OCI-LY7 (cell line): ENCODE measurements around the gene USP22. TPM values are rescaled to one million over a fixed set of nuclear protein-coding genes. Genes with fewer than 3 reads are reported as not detected.

Experiments
- BruUV-seq: library from RNA; stranded (reverse); fragments of 400-500 nt; replicated peaks from 2 replicates; lab custom pipeline; 2021; lab: Mats Ljungman, UMichigan
- CTCF ChIA-PET: fragments of 300-600 bp; sonication (Branson Sonifier 250); formaldehyde crosslinking; loops from one replicate; lab custom pipeline; 2022; ENCODE audit warnings: antibody characterized with exemption; ENCODE audit not compliant: unreplicated experiment; lab: Charles Lee
- POLR2A ChIA-PET: fragments of 300-600 bp; sonication (Branson Sonifier 250); formaldehyde crosslinking; loops from one replicate; lab custom pipeline; 2022; ENCODE audit warnings: antibody characterized with exemption; lab: Charles Lee
- DNase-seq: peaks from one replicate; pipeline ENCODE4 v3.0.0-alpha.2; 2015; ENCODE audit warnings: low spot score
- H2AFZ ChIP-seq: fragments of 200-600 bp; sonication (generic), shearing (Covaris generic); 2 replicates; pipeline ENCODE4 v1.6.1; 2014; ENCODE audit warnings: mild to moderate bottlenecking, antibody characterized with exemption, low read length, moderate library complexity
- H3K27ac ChIP-seq: fragments of 200-600 bp; sonication (generic); 2 replicates; pipeline ENCODE4 v1.5.1; 2014; ENCODE audit warnings: mixed run types, low read depth, mild to moderate bottlenecking, moderate library complexity, low read length, inconsistent platforms; ENCODE audit not compliant: poor library complexity, severe bottlenecking
- H3K36me3 ChIP-seq: fragments of 200-600 bp; sonication (generic); 2 replicates; pipeline ENCODE4 v1.6.1; 2014; ENCODE audit warnings: mild to moderate bottlenecking, antibody characterized with exemption, low read length, moderate library complexity, mixed read lengths; ENCODE audit not compliant: insufficient read depth
- H3K4me1 ChIP-seq: fragments of 200-600 bp; sonication (generic); 2 replicates; pipeline ENCODE4 v1.5.1; 2014; ENCODE audit warnings: mild to moderate bottlenecking, low read length; ENCODE audit not compliant: insufficient read depth, poor library complexity, severe bottlenecking
- H3K4me2 ChIP-seq: fragments of 200-600 bp; sonication (generic); 2 replicates; pipeline ENCODE4 v1.6.1; 2014; ENCODE audit warnings: mild to moderate bottlenecking, low read length
- H3K4me3 ChIP-seq: fragments of 200-600 bp; sonication (generic); 2 replicates; pipeline ENCODE4 v1.5.1; 2014; ENCODE audit warnings: mild to moderate bottlenecking, low read depth, low read length; ENCODE audit not compliant: poor library complexity, severe bottlenecking
- H3K79me2 ChIP-seq: fragments of 200-600 bp; sonication (generic); 2 replicates; pipeline ENCODE4 v1.6.1; 2016; ENCODE audit warnings: low read depth, mild to moderate bottlenecking, low read length, moderate library complexity, mixed read lengths; ENCODE audit not compliant: insufficient read depth
- H3K9me2 ChIP-seq: fragments of 200-600 bp; sonication (generic); 2 replicates; pipeline ENCODE4 v1.6.1; 2016; ENCODE audit warnings: mild to moderate bottlenecking, low read length, mixed read lengths; ENCODE audit not compliant: insufficient read depth
- H3K9me3 ChIP-seq: fragments of 200-600 bp; sonication (generic); 2 replicates; pipeline ENCODE4 v1.6.1; 2014; ENCODE audit warnings: mild to moderate bottlenecking, mixed run types, low read length, mixed read lengths
- H4K20me1 ChIP-seq: fragments of 200-600 bp; sonication (generic); 2 replicates; pipeline ENCODE4 v1.6.1; 2014; ENCODE audit warnings: mild to moderate bottlenecking, antibody characterized with exemption, low read length, moderate library complexity, mixed read lengths; ENCODE audit not compliant: insufficient read depth
- CTCF ChIP-seq: fragments of 200-600 bp; sonication (generic); conservative IDR thresholded peaks from 2 replicates; pipeline ENCODE4 v1.5.1; 2014; ENCODE audit warnings: mild to moderate bottlenecking, antibody characterized with exemption, low read length, moderate library complexity, mixed read lengths
- EZH2phosphoT487 ChIP-seq: fragments of 200-600 bp; sonication (generic); IDR thresholded peaks from 2 replicates; pipeline ENCODE4 v1.6.1; 2018; ENCODE audit warnings: low read depth, borderline replicate concordance, mild to moderate bottlenecking, mixed run types, antibody characterized with exemption, low read length, moderate library complexity, mixed read lengths
- intact Hi-C: fragments of 100-400 bp; cut with micrococcal nuclease; formaldehyde crosslinking; loops from one replicate; pipeline ENCODE4 v1.10.0; 2022; ENCODE audit not compliant: unreplicated experiment
- total RNA-seq, 2 experiments: library from RNA; depleted of rRNA in 1 of 2; stranded (reverse); fragments of >200 nt in 1 of 2; shearing (Covaris generic) in 1 of 2; gene quantifications; 2 replicates each; pipeline ENCODE4 v1.2.3, GENCODE V29; 2014 to 2022

Gene USP22
- total RNA-seq, 2 experiments from 2014 or later: 180 to 302 TPM

- Histone ChIP-seq H3K9me2 (no peaks in the 10 kb centered on the region), H3K36me3 (peaks cover 88% of the 10 kb centered on the region), H3K79me2 (no peaks in the 10 kb centered on the region), H3K4me3 (no peak overlapping the region), H4K20me1 (0 out of 2 replicates have a peak, but pooled peaks cover 6% of the 10 kb centered on the region), H3K9me3 (no peaks in the 10 kb centered on the region), H3K4me1 (no peaks in the 10 kb centered on the region), H2AFZ (no peak overlapping the region), H3K4me2 (no peak overlapping the region), H3K27ac (no peak overlapping the region)
- intact Hi-C loops: no loop called here
- no TSS peak for BruUV-seq
- ChIA-PET CTCF (no interaction called here), POLR2A (interaction anchor here (0.6 kb wide), 1 partner anchor 230 kb away, joined by 5 read pairs; no protein-coding TSS in a partner anchor)
- no peak for TF ChIP-seq CTCF
- no peak for DNase-seq
Observed at GRCh38 chr17:21002309-21003006, 40.4 kb downstream of the USP22 start.

- no peak for TF ChIP-seq EZH2phosphoT487
- TF ChIP-seq CTCF: no peak
- ChIA-PET CTCF (no interaction called here), POLR2A (interaction anchor here (0.6 kb wide), 1 partner anchor 229 kb away, joined by 5 read pairs; no protein-coding TSS in a partner anchor)
- Histone ChIP-seq H2AFZ (no peak overlapping the region), H3K79me2 (no peaks in the 10 kb centered on the region), H3K4me3 (no peak overlapping the region), H3K36me3 (peaks cover 82% of the 10 kb centered on the region), H3K9me2 (no peaks in the 10 kb centered on the region), H3K27ac (no peak overlapping the region), H3K4me1 (no peaks in the 10 kb centered on the region), H4K20me1 (0 out of 2 replicates have a peak, but pooled peaks cover 2% of the 10 kb centered on the region), H3K9me3 (no peaks in the 10 kb centered on the region), H3K4me2 (no peak overlapping the region)
- DNase-seq: no peak
- intact Hi-C loops: no loop called here
- BruUV-seq: no TSS peak
Observed at GRCh38 chr17:21001813-21002221, 41.0 kb downstream of the USP22 start.

- CTCF ChIA-PET: no interaction called here
- H3K4me3 ChIP-seq: no peak overlapping the region
- no peak overlapping the region for H2AFZ ChIP-seq
- DNase-seq: no peak
- BruUV-seq: TSS peak; percentile 51
- TF ChIP-seq CTCF: no peak
- TF ChIP-seq EZH2phosphoT487: no peak
- H3K27ac ChIP-seq: no peak overlapping the region
- H3K4me2 ChIP-seq: no peak overlapping the region
- H3K36me3 ChIP-seq: peaks cover 76% of the 10 kb centered on the region
- no peaks in the 10 kb centered on the region for H3K9me2 ChIP-seq
- H3K79me2 ChIP-seq: no peaks in the 10 kb centered on the region
- no peaks in the 10 kb centered on the region for H3K4me1 ChIP-seq
- intact Hi-C loops: no loop called here
- no peaks in the 10 kb centered on the region for H4K20me1 ChIP-seq
- POLR2A ChIA-PET: interaction anchor here (0.6 kb wide), 1 partner anchor 27 kb away, joined by 5 read pairs; no protein-coding TSS in a partner anchor
- H3K9me3 ChIP-seq: no peaks in the 10 kb centered on the region
Observed at GRCh38 chr17:21001111-21001812, 41.5 kb downstream of the USP22 start.
